22Rv1 (cell line): ENCODE measurements around the gene ZNF789.

Experiments used
- H3K27ac ChIP-seq: fragments of 450-650 bp; 2 replicates; pipeline ENCODE4 v1.5.1; 2017
- CTCF ChIP-seq: fragments of 450-650 bp; IDR thresholded peaks from 2 replicates; pipeline ENCODE4 v1.5.1; 2017; ENCODE audit warnings: mild to moderate bottlenecking
- ZFX ChIP-seq: fragments of 450-650 bp; IDR thresholded peaks from 2 replicates; pipeline ENCODE4 v1.6.1; 2017; ENCODE audit warnings: antibody characterized with exemption, borderline replicate concordance

ZNF789 gene

GRCh38 chr7:99472561-99473314 lies at the start of gene ZNF789:
ZNF789 (plus strand) TSS chr7:99472890; CDS start chr7:99476457, 3,567 bp downstream.
- no peak for TF ChIP-seq CTCF
- H3K27ac ChIP-seq: peak within 1 kb of the TSS; percentile 98

GRCh38 chr7:99424932-99425730 lies 47.6 kb upstream of the ZNF789 start:
- H3K27ac ChIP-seq: peak overlapping the region; percentile 53
- TF ChIP-seq ZFX: no peak
- no peak for TF ChIP-seq CTCF

- H3K27ac ChIP-seq: peak overlapping the region; percentile 99
- TF ChIP-seq CTCF (no peak), ZFX (no peak)
Measured at GRCh38 chr7:99428972-99429566, 43.6 kb upstream of the ZNF789 start.

- H3K27ac ChIP-seq: peak overlapping the region; percentile 99
- TF ChIP-seq CTCF: no peak
- no peak for TF ChIP-seq ZFX
Measured at GRCh38 chr7:99429756-99430155, 42.9 kb upstream of the ZNF789 start.

GRCh38 chr7:99431756-99432540 lies 40.7 kb upstream of the ZNF789 start:
- peak overlapping the region; percentile 99 for H3K27ac ChIP-seq

GRCh38 chr7:99433158-99433557 lies 39.5 kb upstream of the ZNF789 start:
- peak overlapping the region; percentile 99 for H3K27ac ChIP-seq

More at GRCh38 chr7:99433158-99433557, 39.5 kb upstream of the ZNF789 start:
- no peak for TF ChIP-seq CTCF
- no peak for TF ChIP-seq ZFX
